Activated gamma-delta T cell treated with anti-CD3 and anti-CD28 coated beads, Interleukin-2, amount 50 U/mL, for 16 hours (primary cell): ENCODE measurements around the gene GPBAR1.
"Not testable (repeated sequence)": the region's sequence is repeated elsewhere in the genome, so short reads cannot be mapped to it uniquely, and the experiment has no call there.

ENCODE experiments used
- DNase-seq: peaks from one replicate; pipeline ENCODE4 v3.0.0-alpha.2; 2020; ENCODE audit warnings: low read depth

GPBAR1 gene

GRCh38 chr2:218310853-218311540, 50.2 kb downstream of the GPBAR1 start:
- DNase-seq = no peak

- not testable (repeated sequence) for DNase-seq
Measured at GRCh38 chr2:218311541-218312266, 50.9 kb downstream of the GPBAR1 start.

GRCh38 chr2:218312267-218312756, 51.5 kb downstream of the GPBAR1 start:
- no peak for DNase-seq

- no peak for DNase-seq
Measured at GRCh38 chr2:218313356-218313755, 52.5 kb downstream of the GPBAR1 start.
